ENCODE results near the gene ACVR1.

ACVR1 gene

DNA sequence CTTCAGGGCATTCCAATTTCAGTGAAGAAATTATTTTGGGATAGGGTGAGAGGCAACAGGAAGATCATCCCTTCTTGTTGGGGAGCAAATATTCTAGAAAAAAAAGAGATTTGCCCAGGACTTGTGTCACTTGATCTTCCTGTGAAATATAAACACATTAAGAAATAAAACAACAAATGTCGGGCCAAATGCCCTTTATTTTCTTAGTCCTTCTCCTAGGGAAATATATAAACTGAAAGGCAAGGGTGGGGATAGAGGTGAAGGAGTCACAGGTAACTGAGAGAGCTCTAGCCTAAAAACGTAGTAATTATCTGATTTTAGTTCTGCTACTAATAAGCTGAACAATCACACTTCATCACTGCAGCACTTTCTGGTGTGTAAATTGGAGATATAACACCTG, 142.9 kb downstream of the ACVR1 start:
- TF ChIP-seq, protein P1, sequence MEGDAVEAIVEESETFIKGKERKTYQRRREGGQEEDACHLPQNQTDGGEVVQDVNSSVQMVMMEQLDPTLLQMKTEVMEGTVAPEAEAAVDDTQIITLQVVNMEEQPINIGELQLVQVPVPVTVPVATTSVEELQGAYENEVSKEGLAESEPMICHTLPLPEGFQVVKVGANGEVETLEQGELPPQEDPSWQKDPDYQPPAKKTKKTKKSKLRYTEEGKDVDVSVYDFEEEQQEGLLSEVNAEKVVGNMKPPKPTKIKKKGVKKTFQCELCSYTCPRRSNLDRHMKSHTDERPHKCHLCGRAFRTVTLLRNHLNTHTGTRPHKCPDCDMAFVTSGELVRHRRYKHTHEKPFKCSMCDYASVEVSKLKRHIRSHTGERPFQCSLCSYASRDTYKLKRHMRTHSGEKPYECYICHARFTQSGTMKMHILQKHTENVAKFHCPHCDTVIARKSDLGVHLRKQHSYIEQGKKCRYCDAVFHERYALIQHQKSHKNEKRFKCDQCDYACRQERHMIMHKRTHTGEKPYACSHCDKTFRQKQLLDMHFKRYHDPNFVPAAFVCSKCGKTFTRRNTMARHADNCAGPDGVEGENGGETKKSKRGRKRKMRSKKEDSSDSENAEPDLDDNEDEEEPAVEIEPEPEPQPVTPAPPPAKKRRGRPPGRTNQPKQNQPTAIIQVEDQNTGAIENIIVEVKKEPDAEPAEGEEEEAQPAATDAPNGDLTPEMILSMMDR (IDR thresholded peaks at IDR 0.05; ENCODE audit: borderline replicate concordance, extremely low read depth, low read length, poor library complexity, severe bottlenecking): no peak
- TF ChIP-seq EZH2 (IDR thresholded peaks at IDR 0.05; ENCODE audit: borderline replicate concordance, low read depth, low read length, severe bottlenecking): no peak
- Histone ChIP-seq H3K79me2 (ENCODE audit: insufficient read depth, low read length) (no peaks in the 10 kb centered on the region), H3K4me1 (ENCODE audit: insufficient read depth, low read length) (no peaks in the 10 kb centered on the region), H4K20me1 (ENCODE audit: insufficient read depth, low read length) (no peaks in the 10 kb centered on the region), H3K9ac (ENCODE audit: low read depth, low read length) (no peak overlapping the region), H3K4me3 (ENCODE audit: low read depth in 1 of 2, low read length in 2 of 2) (no peak overlapping the region), H3K4me2 (ENCODE audit: insufficient read depth, low read length) (no peak overlapping the region), H3K36me3 (ENCODE audit: insufficient read depth, low read length) (0 out of 2 replicates have a peak, but pooled peaks cover 3% of the 10 kb centered on the region), H3K9me3 (ENCODE audit: insufficient read depth, low read length, severe bottlenecking) (no peaks in the 10 kb centered on the region), H3K27ac (ENCODE audit: low read length) (no peak overlapping the region), H3K27me3 (ENCODE audit: insufficient read depth, low read length, poor library complexity) (no peaks in the 10 kb centered on the region), H2AFZ (ENCODE audit: low read depth, low read length) (no peak overlapping the region)
- no peak for ATAC-seq (ENCODE audit: insufficient read depth, low read depth)
- DNase-seq: no peak

DNA sequence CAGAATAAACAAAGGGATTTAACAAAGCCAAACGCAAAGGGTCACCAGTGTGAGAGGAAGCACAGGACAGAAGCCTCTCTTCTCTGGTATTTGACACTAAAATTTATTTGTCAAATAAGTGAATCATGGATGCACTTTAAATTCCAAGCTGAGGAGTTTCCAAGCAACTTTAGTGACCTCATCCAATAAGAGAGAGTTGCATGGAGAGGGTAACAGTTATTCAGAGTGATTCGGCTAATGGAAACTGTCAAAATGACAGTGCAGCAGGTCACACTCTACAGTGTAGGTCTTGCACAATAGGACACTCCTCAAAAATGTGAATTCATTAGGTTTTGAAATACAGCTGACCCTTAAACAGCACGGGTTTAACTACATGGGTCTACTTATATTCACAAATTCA, 143.5 kb downstream of the ACVR1 start:
- Histone ChIP-seq H3K9ac (ENCODE audit: low read depth, low read length) (no peak overlapping the region), H3K27ac (ENCODE audit: low read length) (no peak overlapping the region), H3K9me3 (ENCODE audit: insufficient read depth, low read length, severe bottlenecking) (no peaks in the 10 kb centered on the region), H3K4me2 (ENCODE audit: insufficient read depth, low read length) (no peak overlapping the region), H2AFZ (ENCODE audit: low read depth, low read length) (no peak overlapping the region), H3K4me1 (ENCODE audit: insufficient read depth, low read length) (no peaks in the 10 kb centered on the region), H3K79me2 (ENCODE audit: insufficient read depth, low read length) (no peaks in the 10 kb centered on the region), H3K27me3 (ENCODE audit: insufficient read depth, low read length, poor library complexity) (no peaks in the 10 kb centered on the region), H3K36me3 (ENCODE audit: insufficient read depth, low read length) (0 out of 2 replicates have a peak, but pooled peaks cover 3% of the 10 kb centered on the region), H3K4me3 (ENCODE audit: low read depth in 1 of 2, low read length in 2 of 2) (no peak overlapping the region), H4K20me1 (ENCODE audit: insufficient read depth, low read length) (no peaks in the 10 kb centered on the region)
- ATAC-seq (ENCODE audit: insufficient read depth, low read depth) (no peak), DNase-seq (no peak)
- TF ChIP-seq EZH2 (IDR thresholded peaks at IDR 0.05; ENCODE audit: borderline replicate concordance, low read depth, low read length, severe bottlenecking): no peak
- TF ChIP-seq, protein P1 (IDR thresholded peaks at IDR 0.05; ENCODE audit: borderline replicate concordance, extremely low read depth, low read length, poor library complexity, severe bottlenecking): no peak

DNA sequence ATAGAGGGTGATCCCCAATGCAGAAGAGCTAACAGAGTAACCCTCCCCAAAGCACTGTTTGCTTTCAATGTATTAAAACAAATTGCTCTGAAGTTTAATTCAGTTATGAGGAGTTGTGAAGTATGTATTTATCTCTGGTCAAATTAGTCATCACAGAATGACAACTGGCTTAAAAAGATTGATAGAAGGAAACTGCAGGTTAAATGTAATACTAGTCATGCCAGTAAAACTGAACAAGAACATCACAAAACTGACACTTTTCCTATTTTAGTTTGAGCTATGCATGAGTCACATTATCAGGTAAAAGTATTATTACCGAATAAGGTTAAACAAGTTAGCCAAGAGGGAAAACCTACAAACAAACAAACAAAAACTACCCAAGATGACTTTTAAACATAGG, 148.4 kb downstream of the ACVR1 start:
- H3K36me3 ChIP-seq (ENCODE audit: insufficient read depth, low read length): no peaks in the 10 kb centered on the region
- peaks cover 9% of the 10 kb centered on the region for H3K9me3 ChIP-seq (ENCODE audit: insufficient read depth, low read length, severe bottlenecking)
- TF ChIP-seq, protein P1 (IDR thresholded peaks at IDR 0.05; ENCODE audit: borderline replicate concordance, extremely low read depth, low read length, poor library complexity, severe bottlenecking): no peak
- no peak for TF ChIP-seq EZH2 (IDR thresholded peaks at IDR 0.05; ENCODE audit: borderline replicate concordance, low read depth, low read length, severe bottlenecking)
- H3K4me3 ChIP-seq (ENCODE audit: low read depth in 1 of 2, low read length in 2 of 2): no peak overlapping the region
- ATAC-seq (ENCODE audit: insufficient read depth, low read depth): no peak
- DNase-seq: no peak
- no peak overlapping the region for H3K9ac ChIP-seq (ENCODE audit: low read depth, low read length)
- no peak overlapping the region for H3K4me2 ChIP-seq (ENCODE audit: insufficient read depth, low read length)
- H3K27ac ChIP-seq (ENCODE audit: low read length): no peak overlapping the region
- H2AFZ ChIP-seq (ENCODE audit: low read depth, low read length): no peak overlapping the region
- H3K79me2 ChIP-seq (ENCODE audit: insufficient read depth, low read length): no peaks in the 10 kb centered on the region
- no peaks in the 10 kb centered on the region for H4K20me1 ChIP-seq (ENCODE audit: insufficient read depth, low read length)
- no peaks in the 10 kb centered on the region for H3K27me3 ChIP-seq (ENCODE audit: insufficient read depth, low read length, poor library complexity)
- H3K4me1 ChIP-seq (ENCODE audit: insufficient read depth, low read length): no peaks in the 10 kb centered on the region

DNA sequence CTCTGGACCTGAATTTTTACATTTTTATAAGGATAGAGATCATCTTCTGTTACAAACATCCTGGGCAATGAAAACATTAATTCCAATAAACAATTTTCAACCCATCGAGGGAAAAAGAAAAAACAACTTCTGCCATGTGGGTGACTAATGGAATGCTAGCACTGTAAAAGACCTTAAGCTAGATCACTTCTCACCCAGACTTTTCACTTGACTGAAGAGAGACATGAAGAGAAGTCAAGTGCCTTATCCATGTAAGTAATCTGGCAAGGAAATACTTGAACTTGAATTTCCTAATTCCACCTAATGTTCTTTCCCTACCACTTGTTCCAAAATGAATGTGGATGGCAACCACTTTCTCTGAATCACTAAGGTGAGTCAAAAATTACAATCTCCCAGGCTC, 149.2 kb downstream of the ACVR1 start:
- no peaks in the 10 kb centered on the region for H4K20me1 ChIP-seq (ENCODE audit: insufficient read depth, low read length)
- no peak overlapping the region for H3K4me2 ChIP-seq (ENCODE audit: insufficient read depth, low read length)
- ATAC-seq (ENCODE audit: insufficient read depth, low read depth) (no peak), DNase-seq (no peak)
- H3K27ac ChIP-seq (ENCODE audit: low read length): no peak overlapping the region
- H3K9me3 ChIP-seq (ENCODE audit: insufficient read depth, low read length, severe bottlenecking): peaks cover 17% of the 10 kb centered on the region
- no peak overlapping the region for H3K9ac ChIP-seq (ENCODE audit: low read depth, low read length)
- H3K27me3 ChIP-seq (ENCODE audit: insufficient read depth, low read length, poor library complexity): no peaks in the 10 kb centered on the region
- H3K79me2 ChIP-seq (ENCODE audit: insufficient read depth, low read length): no peaks in the 10 kb centered on the region
- no peaks in the 10 kb centered on the region for H3K4me1 ChIP-seq (ENCODE audit: insufficient read depth, low read length)
- TF ChIP-seq, protein P1 (IDR thresholded peaks at IDR 0.05; ENCODE audit: borderline replicate concordance, extremely low read depth, low read length, poor library complexity, severe bottlenecking): no peak
- TF ChIP-seq EZH2 (IDR thresholded peaks at IDR 0.05; ENCODE audit: borderline replicate concordance, low read depth, low read length, severe bottlenecking): no peak
- no peak overlapping the region for H3K4me3 ChIP-seq (ENCODE audit: low read depth in 1 of 2, low read length in 2 of 2)
- no peak overlapping the region for H2AFZ ChIP-seq (ENCODE audit: low read depth, low read length)
- H3K36me3 ChIP-seq (ENCODE audit: insufficient read depth, low read length): no peaks in the 10 kb centered on the region
